K562 (cell line): Measurements from ENCODE around the gene PRRT1. TPM values are rescaled to one million over a fixed set of nuclear protein-coding genes. Genes with fewer than 3 reads are reported as not detected.

Experiments used
- CHD7 ChIP-seq: fragments of 200-600 bp; sonication (generic); IDR thresholded peaks from one replicate; pipeline ENCODE4 v1.6.1; 2012; ENCODE audit warnings: mild to moderate bottlenecking, low read depth, low read length, inconsistent platforms
- ETV5 ChIP-seq: sonication (generic); formaldehyde crosslinking; IDR thresholded peaks from 2 replicates; pipeline ENCODE4 v1.4.0; 2020; ENCODE audit warnings: low read depth, mild to moderate bottlenecking, missing genetic modification reagents
- HBP1 ChIP-seq: fragments of 450-650 bp; formaldehyde crosslinking; IDR thresholded peaks from 2 replicates; pipeline ENCODE4 v1.4.0; 2022; ENCODE audit warnings: missing genetic modification characterization
- ZMIZ1 ChIP-seq, 2 experiments: fragments of 150-350 bp in 1 of 2; IDR thresholded peaks; 2 replicates each; pipeline ENCODE4 v1.6.1; 2012 to 2016; ENCODE audit warnings: low read depth in 2 of 2, low read length in 2 of 2, mild to moderate bottlenecking in 1 of 2, moderate library complexity in 1 of 2
- polyA plus RNA-seq, 8 experiments: library from polyadenylated mRNA; depleted of rRNA in 4 of 8; stranded (reverse) in 5 of 8; unstranded in 3 of 8; fragments of >200 nt; fragmentation: Nextera tagmentation in 2 of 8; fragmentation: Illumina TruSeq in 1 of 8; extraction: Ambion mirVana in 2 of 8; extraction: Trizol in 1 of 8; gene quantifications; 2 replicates each; pipeline versions ENCODE4 v1.2.1 to v1.2.3, GENCODE V29; 2011 to 2014; ENCODE audit warnings: inconsistent platforms in 1 of 8, missing spikeins in 1 of 8
- total RNA-seq, 7 experiments: library from RNA; depleted of rRNA in 6 of 7; stranded (reverse); fragments of >200 nt in 6 of 7; fragmentation: Illumina TruSeq in 2 of 7; extraction: Trizol in 2 of 7; gene quantifications; 2 replicates each; pipeline versions ENCODE4 v1.2.1 to v1.2.3, GENCODE V29; 2011 to 2021; ENCODE audit warnings: low replicate concordance in 1 of 7

Gene PRRT1
- total and polyA plus RNA-seq, 9 of the 15 experiments (the other 6 are each of a cell fraction or from before 2014, with no cell fraction given) = 0.14 to 3.5 (median 0.41) TPM

- TF ChIP-seq CHD7 = no peak
- TF ChIP-seq HBP1 (CRISPR knock-in tag) = no peak
- peak in 1 of 2 experiments; percentile 16; a peak in 1 of 4 replicates for TF ChIP-seq ZMIZ1 (IDR thresholded peaks at IDR 0.05; ENCODE audit: low read depth in 2 of 2, low read length in 2 of 2)
- no peak; the same call in 1 of the 2 replicates for TF ChIP-seq ETV5 (CRISPR knock-in tag)
Measured at GRCh38 chr6:32154514-32155161, 2.9 kb upstream of the PRRT1 start (continued).
